ENCODE results near the gene INF2. TPM values are rescaled to one million over a fixed set of nuclear protein-coding genes. Genes with fewer than 3 reads are reported as not detected.

The INF2 gene
- total RNA-seq, 3 donors from 2014 or later (not counting 1 experiment from before 2014, with no cell fraction given) = 12.7 to 21.9 (median 15.3) TPM

- no peaks in the 10 kb centered on the region for H3K9me3 Mint-ChIP-seq
- no peaks in the 10 kb centered on the region for H3K27me3 Mint-ChIP-seq (ENCODE audit: low read depth in 2 of 2)
- ATAC-seq = no peak
- DNase-seq = no peak
- 97% methylated on average over 34 of the region's 34 CpGs for WGBS (ENCODE audit: insufficient coverage)
- H3K36me3 Mint-ChIP-seq = no peaks in the 10 kb centered on the region
- no peak overlapping the region for H3K27ac Mint-ChIP-seq
- no peak overlapping the region for H3K27ac ChIP-seq (ENCODE audit: low read length)
- H3K9me3 ChIP-seq (ENCODE audit: control insufficient read depth, insufficient read depth, low read length) = no peaks in the 10 kb centered on the region
- peaks cover 4% of the 10 kb centered on the region for H3K4me1 ChIP-seq (ENCODE audit: control insufficient read depth, insufficient read depth, low read length)
- no peak for TF ChIP-seq CTCF (IDR thresholded peaks at IDR 0.05)
- peaks cover 0 to 6% of the 10 kb centered on the region in 2 donors for H3K4me1 Mint-ChIP-seq
- intact Hi-C loops (cut with micrococcal nuclease) = no loop called here
- no peaks in the 10 kb centered on the region for H3K36me3 ChIP-seq (ENCODE audit: control insufficient read depth, insufficient read depth, low read length)
- H3K4me3 Mint-ChIP-seq = no peak overlapping the region
- H3K27me3 ChIP-seq (ENCODE audit: control insufficient read depth, insufficient read depth, low read length) = no peaks in the 10 kb centered on the region
- no peak overlapping the region for H3K4me3 ChIP-seq (ENCODE audit: low read length)
These were observed 20.8 kb downstream of the INF2 start for GRCh38 chr14:104710071-104710735.

- Histone ChIP-seq H3K36me3 (ENCODE audit: control insufficient read depth, insufficient read depth, low read length) (no peaks in the 10 kb centered on the region), H3K9me3 (ENCODE audit: control insufficient read depth, insufficient read depth, low read length) (no peaks in the 10 kb centered on the region), H3K4me3 (ENCODE audit: low read length) (no peak overlapping the region), H3K27ac (ENCODE audit: low read length) (no peak overlapping the region), H3K27me3 (ENCODE audit: control insufficient read depth, insufficient read depth, low read length) (no peaks in the 10 kb centered on the region), H3K4me1 (ENCODE audit: control insufficient read depth, insufficient read depth, low read length) (peaks cover 8% of the 10 kb centered on the region)
- ATAC-seq (no peak), DNase-seq (no peak)
- TF ChIP-seq CTCF (IDR thresholded peaks at IDR 0.05) = no peak
- H3K27ac Mint-ChIP-seq = no peak overlapping the region
- WGBS (ENCODE audit: insufficient coverage) = 87% methylated on average over 40 of the region's 40 CpGs
- no peak overlapping the region for H3K4me3 Mint-ChIP-seq
- peaks cover 10 to 11% of the 10 kb centered on the region in 2 donors for H3K4me1 Mint-ChIP-seq
- H3K9me3 Mint-ChIP-seq = no peaks in the 10 kb centered on the region
- no peaks in the 10 kb centered on the region for H3K36me3 Mint-ChIP-seq
- intact Hi-C loops (cut with micrococcal nuclease) = no loop called here
- H3K27me3 Mint-ChIP-seq (ENCODE audit: low read depth in 2 of 2) = no peaks in the 10 kb centered on the region
These were observed 23.7 kb downstream of the INF2 start for GRCh38 chr14:104712881-104713734.

GRCh38 chr14:104714066-104714465 lies 24.6 kb downstream of the INF2 start:
- 92% methylated on average over 16 of the region's 16 CpGs for WGBS (ENCODE audit: insufficient coverage)
- H3K27ac ChIP-seq (ENCODE audit: low read length) = no peak overlapping the region
- no peak for DNase-seq
- no peak overlapping the region for H3K4me3 ChIP-seq (ENCODE audit: low read length)
- H3K9me3 ChIP-seq (ENCODE audit: control insufficient read depth, insufficient read depth, low read length) = no peaks in the 10 kb centered on the region
- no peak for ATAC-seq
- peaks cover 3% of the 10 kb centered on the region for H3K4me1 ChIP-seq (ENCODE audit: control insufficient read depth, insufficient read depth, low read length)
- Mint-ChIP-seq H3K9me3 (no peaks in the 10 kb centered on the region), H3K27me3 (ENCODE audit: low read depth in 2 of 2) (no peaks in the 10 kb centered on the region), H3K36me3 (no peaks in the 10 kb centered on the region), H3K4me1 (peaks cover 5 to 11% of the 10 kb centered on the region in 2 donors), H3K4me3 (no peak overlapping the region), H3K27ac (no peak overlapping the region)
- H3K27me3 ChIP-seq (ENCODE audit: control insufficient read depth, insufficient read depth, low read length) = no peaks in the 10 kb centered on the region
- intact Hi-C loops (cut with micrococcal nuclease) = no loop called here
- TF ChIP-seq CTCF (IDR thresholded peaks at IDR 0.05) = no peak
- H3K36me3 ChIP-seq (ENCODE audit: control insufficient read depth, insufficient read depth, low read length) = no peaks in the 10 kb centered on the region
